Urinary bladder (tissue), 4 donors: Measurements from ENCODE around the gene NKG7. TPM values are rescaled to one million over a fixed set of nuclear protein-coding genes. Genes with fewer than 3 reads are reported as not detected.
A peak's percentile ranks its signal among the peaks of the same experiment; 100 is the strongest.

Source experiments
- DNase-seq: peaks from one replicate; pipeline ENCODE4 v3.0.0-alpha.2; 2015; ENCODE audit errors: extremely low spot score
- H3K27ac ChIP-seq: one replicate; pipeline ENCODE4 v1.5.1; 2013; ENCODE audit warnings: low read depth, mild to moderate bottlenecking, moderate library complexity
- H3K36me3 ChIP-seq: one replicate; pipeline ENCODE4 v1.6.1; 2013; ENCODE audit warnings: mild to moderate bottlenecking, moderate library complexity; ENCODE audit not compliant: insufficient read depth
- H3K4me1 ChIP-seq: one replicate; pipeline ENCODE4 v1.6.1; 2013; ENCODE audit warnings: mild to moderate bottlenecking, moderate library complexity; ENCODE audit not compliant: insufficient read depth
- H3K4me3 ChIP-seq: one replicate; pipeline ENCODE4 v1.5.1; 2013; ENCODE audit warnings: low read depth, low read length
- WGBS: extraction: QIAGEN DNeasy Blood & Tissue Kit; methylation state at CpG from one replicate; pipeline ENCODE4 v1.1.7; 2013; 5-methylcytosine and 5-hydroxymethylcytosine counted together
- polyA plus RNA-seq: library from polyadenylated mRNA; stranded (reverse); fragments of 200-250 nt; gene quantifications from one replicate; pipeline ENCODE4 v1.2.3, GENCODE V29; 2013
- total RNA-seq: library from RNA; depleted of rRNA; stranded (reverse); fragments of >200 nt; gene quantifications from one replicate; pipeline ENCODE4 v1.2.3, GENCODE V29; 2014
- donor health status: healthy with polysubstance abuse.
- donor health status: healthy.

The NKG7 gene
- total and polyA plus RNA-seq, 2 donors, result 1.3 to 5.1 TPM

DNA sequence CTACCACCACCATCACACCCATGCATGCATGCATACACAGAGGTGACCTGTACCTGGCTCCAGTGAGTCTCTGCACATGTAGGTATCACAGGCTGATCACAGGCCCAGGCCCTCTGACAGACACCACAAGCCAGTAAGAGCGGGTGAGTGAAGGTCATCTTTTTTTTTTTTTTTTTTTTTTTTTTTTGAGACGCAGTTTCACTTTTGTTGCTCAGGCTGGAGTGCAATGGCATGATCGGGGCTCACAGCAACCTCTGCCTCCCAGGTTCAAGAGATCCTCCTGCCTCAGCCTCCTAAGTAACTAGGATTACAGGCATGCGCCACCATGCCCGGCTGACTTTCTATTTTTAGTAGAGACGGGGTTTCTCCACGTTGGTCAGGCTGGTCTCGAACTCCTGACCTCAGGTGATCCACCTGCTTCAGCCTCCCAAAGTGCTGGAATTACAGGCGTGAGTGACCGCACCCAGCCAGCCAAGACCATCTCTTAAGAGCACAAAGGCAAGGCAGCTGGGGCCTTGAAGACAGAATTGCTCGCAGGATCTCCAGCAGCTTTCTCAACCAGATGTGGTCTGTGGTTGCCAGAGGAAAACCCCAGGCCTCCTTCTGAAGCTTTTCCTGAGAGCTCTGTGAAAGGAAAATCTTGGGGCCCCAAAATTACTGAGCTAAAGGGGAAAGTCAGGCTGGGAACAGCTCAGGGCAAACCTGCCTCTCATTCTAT, 3.2 kb upstream of the NKG7 start:
- H3K4me3 ChIP-seq, result no peak overlapping the region
- H3K36me3 ChIP-seq, result no peaks in the 10 kb centered on the region
- H3K27ac ChIP-seq, result no peak overlapping the region
- 70% methylated on average over 11 of the region's 11 CpGs for WGBS
- no peak for DNase-seq
- H3K4me1 ChIP-seq, result no peaks in the 10 kb centered on the region

DNA sequence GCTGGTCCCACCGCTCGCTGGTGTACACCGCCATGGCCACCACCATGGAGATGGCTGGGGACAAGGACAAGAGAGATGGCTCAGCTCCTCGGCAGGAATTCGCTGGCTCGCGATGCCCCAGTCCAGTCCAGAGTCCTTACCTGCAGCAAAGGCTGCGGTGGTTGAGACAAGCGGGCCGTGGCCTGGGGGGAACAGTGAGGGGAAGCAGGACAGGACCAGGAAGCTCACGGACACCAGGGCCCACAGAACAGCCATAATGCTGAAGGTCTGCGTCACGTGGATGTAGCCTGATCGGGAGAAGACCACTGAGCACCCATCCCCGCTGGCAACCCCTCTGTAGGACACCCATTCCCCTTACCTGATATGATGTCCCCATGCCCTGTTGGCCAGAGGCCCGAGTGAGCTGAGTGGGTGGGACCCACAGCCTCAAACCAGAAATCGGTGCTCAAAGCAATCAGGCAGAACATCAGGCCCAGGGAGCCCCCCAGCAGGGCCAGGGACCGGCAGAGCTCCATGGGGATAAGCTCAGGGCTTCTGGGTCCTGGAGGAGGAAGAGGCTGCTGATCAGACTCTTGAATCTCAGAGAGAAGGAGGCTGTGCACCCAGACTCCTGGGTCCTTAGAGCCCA, 319 bp downstream of the NKG7 start:
- Histone ChIP-seq H3K27ac (no peak overlapping the region), H3K36me3 (no peaks in the 10 kb centered on the region), H3K4me3 (no peak overlapping the region), H3K4me1 (no peaks in the 10 kb centered on the region)
- DNase-seq, result no peak
- WGBS, result 84% methylated on average over 18 of the region's 18 CpGs

DNA sequence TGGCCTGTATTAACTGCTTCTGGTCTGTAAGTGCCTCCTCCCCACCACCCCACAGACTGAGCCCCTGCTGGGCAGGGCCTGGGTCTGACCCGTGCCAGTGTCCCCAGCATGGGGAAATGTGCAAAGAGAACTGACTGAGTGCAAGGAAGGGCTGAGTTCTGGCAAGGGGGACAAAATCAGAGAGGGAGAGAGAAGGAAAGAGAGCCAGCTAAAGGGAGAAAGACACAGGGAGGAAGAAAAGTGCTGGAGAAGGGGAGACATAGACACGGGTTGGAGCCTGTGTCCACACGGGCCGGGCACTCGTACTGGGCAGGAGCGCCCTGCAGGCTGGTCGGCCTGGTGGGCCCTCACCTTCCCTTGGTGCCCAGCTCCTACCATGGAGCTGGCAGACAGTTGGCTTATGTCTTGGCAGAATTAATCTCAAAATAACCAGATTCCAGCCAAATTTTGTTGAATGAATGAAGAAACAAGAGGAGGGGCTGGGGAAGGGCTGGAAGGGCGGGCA, 1.2 kb downstream of the NKG7 start:
- Histone ChIP-seq H3K36me3 (no peaks in the 10 kb centered on the region), H3K27ac (no peak overlapping the region), H3K4me1 (no peaks in the 10 kb centered on the region), H3K4me3 (no peak overlapping the region)
- DNase-seq, result no peak
- 79% methylated on average over 8 of the region's 8 CpGs for WGBS

DNA sequence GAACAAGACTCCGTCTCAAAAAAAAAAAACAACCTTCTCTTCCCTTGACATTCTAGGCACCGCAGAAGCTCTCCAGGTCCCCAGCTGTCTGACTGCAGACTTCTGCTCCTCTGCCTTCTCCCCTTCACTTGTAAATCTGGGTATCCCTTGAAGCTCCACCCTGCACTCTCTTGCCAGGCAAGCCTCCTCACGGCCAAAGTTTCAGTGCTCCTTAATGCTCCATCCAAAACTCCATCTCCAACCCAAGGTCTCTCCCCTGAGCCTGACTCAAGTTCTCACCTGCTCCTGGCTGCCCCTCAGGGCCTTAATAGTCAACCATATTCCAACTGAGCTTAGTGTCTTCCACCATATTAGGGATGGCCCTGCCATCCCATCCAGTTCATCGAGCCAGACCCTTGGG, 2.2 kb downstream of the NKG7 start:
- DNase-seq, result no peak
- H3K27ac ChIP-seq, result no peak overlapping the region
- H3K36me3 ChIP-seq, result no peaks in the 10 kb centered on the region
- WGBS, result 62% methylated on average over 4 of the region's 4 CpGs
- peaks cover 1% of the 10 kb centered on the region for H3K4me1 ChIP-seq
- no peak overlapping the region for H3K4me3 ChIP-seq

DNA sequence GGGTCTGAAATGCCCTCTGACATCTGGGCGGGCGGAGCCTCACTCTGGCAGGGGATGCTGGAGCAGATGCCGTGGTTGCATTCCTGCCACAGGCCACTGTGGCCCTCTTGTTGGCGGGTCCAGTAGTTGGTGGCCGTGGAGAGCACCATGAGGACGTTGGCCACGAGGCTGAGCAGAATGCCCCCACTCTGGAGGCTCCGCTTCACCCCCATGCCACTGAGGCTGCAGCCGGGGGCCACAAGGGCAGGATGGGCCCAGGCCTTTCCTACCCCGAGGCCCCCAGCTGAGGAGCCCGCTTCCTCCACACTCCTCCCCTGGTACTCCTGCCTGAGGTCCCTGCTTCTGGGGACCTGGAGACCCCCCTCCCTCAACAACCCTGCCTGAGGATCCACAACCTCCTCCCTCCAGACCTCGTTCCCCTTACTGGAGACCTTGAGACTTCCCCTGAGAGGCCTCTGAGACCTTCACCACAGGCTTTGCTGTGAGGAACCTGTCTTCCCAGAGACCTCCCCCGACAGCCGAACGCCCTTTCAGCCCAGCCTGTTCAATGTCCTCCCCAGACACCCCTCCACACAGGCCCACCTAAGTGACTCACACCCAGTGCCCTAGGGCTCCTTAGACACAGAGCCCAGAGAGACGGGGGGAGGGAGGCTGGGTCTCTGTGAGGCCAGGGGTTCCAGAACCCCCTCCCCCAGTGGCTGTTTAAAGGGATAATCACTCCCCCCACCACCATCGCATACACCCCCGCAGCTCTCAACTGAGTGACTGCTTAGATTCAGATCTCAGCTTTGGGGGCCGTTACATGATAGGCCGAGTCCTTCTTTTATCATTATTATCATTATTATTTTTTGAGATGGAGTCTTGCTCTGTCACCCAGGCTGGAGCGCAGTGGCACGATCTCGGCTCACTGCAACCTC, 3.8 kb downstream of the NKG7 start, which contains the start of gene CLDND2:
CLDND2 (minus strand) TSS at position 638 of the 917 bp plus-strand sequence; CDS start at position 212, 426 bp downstream.
- 57% methylated on average over 23 of the region's 23 CpGs for WGBS
- Histone ChIP-seq H3K4me1 (peaks cover 2% of the 10 kb centered on the region), H3K36me3 (no peaks in the 10 kb centered on the region), H3K27ac (peak within 1 kb of the TSS; percentile 19), H3K4me3 (peak within 1 kb of the TSS; percentile 45)
- no peak for DNase-seq

DNA sequence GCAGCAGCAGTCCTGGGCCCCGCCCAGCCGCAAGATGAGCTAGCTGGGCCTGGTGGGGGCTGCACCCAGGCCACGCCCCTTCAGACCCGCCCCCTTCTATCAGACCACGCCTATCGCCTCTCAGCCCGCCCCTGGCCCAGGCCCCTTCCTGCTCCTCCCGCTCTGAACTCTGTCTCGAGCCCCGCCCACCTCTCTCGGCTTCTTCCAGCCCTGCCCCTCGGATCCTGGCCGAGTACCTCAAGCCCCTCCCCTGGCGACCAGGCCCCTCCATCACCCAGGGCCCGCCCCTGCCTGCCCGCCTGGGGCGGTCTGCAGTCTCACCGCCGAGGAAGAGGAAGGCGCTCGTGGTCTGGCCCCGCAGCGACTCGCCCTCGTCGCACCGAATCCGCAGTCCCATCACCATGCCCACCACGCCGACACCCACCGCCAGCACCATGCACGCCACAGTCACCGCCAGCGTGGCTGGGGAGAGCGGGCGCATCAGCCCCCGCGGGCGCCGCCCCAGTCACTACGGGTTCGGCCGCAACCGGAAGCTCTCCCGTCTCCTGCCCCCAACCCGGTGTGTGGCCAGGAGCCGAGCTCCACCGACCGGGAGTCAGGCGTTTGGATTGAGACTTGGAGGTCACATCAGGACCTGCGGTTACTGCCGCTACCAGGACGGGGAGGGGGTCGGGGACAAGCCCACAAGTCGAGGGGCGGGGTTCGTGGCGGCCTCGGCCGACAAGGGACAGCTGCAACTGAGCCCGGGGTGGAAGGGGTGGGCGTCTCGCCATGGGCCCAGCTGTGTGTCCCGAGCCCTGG, 4.7 kb downstream of the NKG7 start:
- Histone ChIP-seq H3K4me1 (peaks cover 2% of the 10 kb centered on the region), H3K27ac (peak overlapping the region; percentile 89), H3K36me3 (no peaks in the 10 kb centered on the region), H3K4me3 (peak overlapping the region; percentile 60)
- DNase-seq, result peak; percentile 97
- under 1% methylated on average over 64 of the region's 64 CpGs for WGBS

DNA sequence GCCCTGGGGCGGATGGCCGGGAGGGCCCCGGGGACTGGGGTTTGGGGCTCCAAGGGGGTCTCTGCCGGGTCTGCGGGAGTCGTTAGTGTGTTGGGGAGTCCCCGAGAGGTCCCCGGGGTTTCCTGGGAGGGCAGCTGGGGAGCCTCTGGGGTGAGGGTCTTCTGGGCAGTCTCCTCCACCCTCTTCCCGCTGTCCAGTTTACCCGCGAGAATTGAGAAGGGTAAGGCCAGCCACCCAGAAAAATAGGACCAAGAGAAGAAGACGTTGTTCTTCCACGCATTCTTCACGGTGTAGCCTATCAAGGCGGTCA, 5.2 kb downstream of the NKG7 start:
- no peaks in the 10 kb centered on the region for H3K36me3 ChIP-seq
- under 1% methylated on average over 15 of the region's 15 CpGs for WGBS
- peaks cover 2% of the 10 kb centered on the region for H3K4me1 ChIP-seq
- H3K27ac ChIP-seq, result peak overlapping the region; percentile 89
- no peak for DNase-seq
- H3K4me3 ChIP-seq, result peak overlapping the region; percentile 60

DNA sequence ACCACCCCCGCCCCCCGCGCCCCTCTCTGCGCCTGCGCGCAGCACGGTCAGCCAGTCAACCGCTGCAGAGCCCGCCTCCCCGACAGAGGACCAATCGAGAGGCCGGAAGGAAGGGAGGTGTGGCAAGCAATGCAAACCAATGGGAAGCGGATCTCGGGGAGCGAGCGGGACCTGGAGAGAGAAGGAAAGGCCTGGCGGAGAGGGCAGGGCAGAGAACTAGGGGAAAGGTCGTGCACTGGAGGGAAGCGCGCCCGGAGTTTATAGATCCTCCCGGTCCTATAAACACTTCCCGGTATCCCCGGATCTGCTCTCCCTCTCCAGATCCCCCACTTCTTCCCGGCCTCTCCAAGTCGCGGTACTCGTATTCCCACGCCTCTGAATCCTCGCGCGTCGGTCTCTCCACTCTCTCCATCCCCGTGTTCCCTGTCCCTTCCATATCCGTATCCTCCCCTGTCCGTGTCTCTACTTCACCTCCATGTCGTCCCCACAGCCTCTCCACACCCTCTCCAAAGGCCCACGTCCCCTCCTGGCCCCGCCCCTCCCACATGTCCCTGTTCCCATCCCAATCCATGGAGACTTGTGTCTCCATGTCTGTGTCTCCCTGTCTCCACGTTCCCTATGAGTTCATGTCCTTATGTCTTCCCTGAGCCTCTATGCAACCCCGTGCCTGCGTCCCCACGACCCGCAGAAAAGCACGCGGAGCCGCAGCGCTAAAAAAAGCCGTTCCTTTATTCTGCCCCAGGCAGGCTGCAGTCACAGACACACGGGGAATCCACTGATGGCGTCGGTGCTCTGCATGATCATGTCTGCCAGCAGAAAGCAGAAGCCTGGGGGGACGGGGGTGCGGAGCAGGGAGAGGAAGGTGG, 5.8 kb downstream of the NKG7 start:
- peak; percentile 98 for DNase-seq
- peak overlapping the region; percentile 77 for H3K4me3 ChIP-seq
- H3K4me1 ChIP-seq, result peaks cover 2% of the 10 kb centered on the region
- no peaks in the 10 kb centered on the region for H3K36me3 ChIP-seq
- H3K27ac ChIP-seq, result peak overlapping the region; percentile 89
- WGBS, result under 1% methylated on average over 54 of the region's 54 CpGs

DNA sequence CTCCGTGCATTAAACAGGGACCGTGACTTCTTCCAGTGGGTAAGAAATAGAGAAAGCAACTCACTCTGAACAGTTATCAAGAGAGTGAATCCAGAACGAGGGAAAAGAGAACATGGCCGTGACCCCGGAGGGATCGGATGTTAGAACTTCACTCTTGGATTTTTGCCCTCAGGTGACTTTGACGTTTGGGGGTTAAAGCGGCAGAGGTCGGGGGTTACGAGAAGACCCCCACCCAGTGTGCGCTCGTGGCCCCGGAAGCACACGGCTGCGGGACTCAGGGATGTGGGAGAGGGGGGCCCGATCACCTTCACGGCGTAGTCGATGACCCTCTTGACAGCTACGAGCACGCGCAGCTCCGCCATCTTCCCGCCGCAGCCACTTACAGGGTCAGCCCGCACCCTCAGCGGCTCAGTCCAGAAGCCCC, 6.5 kb downstream of the NKG7 start, which contains the start of gene ETFB:
ETFB (minus strand) TSS at position 424 of the 424 bp plus-strand sequence; CDS start at position 362, 62 bp downstream.
- Histone ChIP-seq H3K36me3 (no peaks in the 10 kb centered on the region), H3K27ac (peak within 1 kb of the TSS; percentile 92), H3K4me3 (peak within 1 kb of the TSS; percentile 77), H3K4me1 (peaks cover 2% of the 10 kb centered on the region)
- DNase-seq, result no peak
- under 1% methylated on average over 27 of the region's 27 CpGs for WGBS

DNA sequence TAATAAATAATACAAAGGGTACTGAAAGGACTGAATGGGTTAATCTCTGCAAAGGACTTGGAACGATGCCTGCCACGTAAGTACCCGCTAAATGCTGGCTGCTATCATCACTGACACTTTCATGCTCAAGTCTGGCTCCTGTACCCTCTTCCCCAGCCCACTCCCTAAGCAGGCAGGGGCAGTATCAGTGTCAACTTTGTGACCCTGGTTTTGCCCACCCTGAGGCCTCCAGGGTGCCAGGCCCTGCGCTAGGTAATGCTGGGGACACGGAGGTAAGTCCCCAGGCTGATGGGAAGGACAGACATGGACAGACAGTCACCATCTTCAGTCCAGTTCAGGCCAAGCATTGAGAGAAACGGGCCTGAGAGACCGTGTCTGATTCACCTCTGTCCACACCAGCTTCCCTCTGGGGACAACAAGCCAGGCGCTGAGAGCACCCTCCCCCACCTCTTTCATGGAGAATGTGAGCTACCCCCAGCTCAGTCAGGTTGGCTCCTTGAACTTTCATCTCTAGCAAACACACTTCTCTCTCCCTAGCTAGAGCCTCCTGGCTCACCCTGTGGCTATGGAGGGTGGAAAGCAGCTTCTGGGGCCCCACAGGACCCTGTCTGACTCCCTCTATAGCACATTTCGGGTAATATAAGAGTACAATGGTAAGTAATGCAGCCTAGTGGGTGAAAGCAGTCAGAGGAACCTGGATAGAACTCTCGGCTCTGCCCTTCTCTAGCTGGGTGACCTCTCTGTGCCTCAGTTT, 7.1 kb downstream of the NKG7 start:
- DNase-seq, result no peak
- H3K4me1 ChIP-seq, result peaks cover 2% of the 10 kb centered on the region
- H3K27ac ChIP-seq, result no peak overlapping the region
- 17% methylated on average over 10 of the region's 10 CpGs for WGBS
- H3K4me3 ChIP-seq, result peak overlapping the region; percentile 77
- H3K36me3 ChIP-seq, result no peaks in the 10 kb centered on the region

DNA sequence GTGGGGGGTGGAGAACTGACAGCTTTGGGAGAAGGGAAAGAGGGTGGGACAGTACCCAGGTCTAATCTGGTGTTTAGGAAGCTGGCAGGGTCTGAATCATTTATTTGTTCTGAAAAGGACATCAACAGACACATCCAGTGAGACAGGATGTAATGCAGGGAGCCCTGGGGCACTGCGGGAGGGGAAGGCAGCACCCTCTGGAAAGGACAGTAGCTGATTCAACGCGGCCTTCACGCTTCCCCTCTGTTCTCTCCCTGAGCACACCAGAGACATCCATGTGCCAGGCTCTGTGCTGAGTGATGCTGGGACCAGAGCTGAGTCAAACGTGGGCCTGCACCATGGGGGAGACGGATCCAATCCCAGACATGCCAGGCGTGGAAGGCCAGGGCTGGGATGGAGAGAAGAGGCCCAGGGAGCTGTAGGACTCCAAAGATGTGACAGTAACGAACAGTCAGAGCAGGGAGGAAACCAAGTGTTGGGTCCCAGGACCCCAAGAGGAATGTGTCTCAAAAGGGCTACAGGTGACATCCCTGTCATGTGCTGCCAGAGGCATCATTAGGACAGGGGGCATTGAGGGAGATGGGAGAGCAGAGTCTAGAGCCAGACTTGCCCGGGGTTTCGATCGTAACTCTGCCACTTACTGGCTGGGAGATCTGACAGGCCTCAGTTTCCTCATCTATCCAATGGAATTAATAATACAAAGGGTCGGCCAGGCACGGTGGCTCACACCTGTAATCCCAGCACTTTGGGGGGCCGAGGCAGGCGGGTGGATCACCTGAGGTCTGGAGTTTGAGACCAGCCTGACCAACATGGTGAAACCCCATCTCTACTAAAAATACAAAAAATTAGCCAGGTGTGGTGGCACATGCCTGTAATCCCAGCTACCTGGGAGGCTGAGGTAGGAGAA, 8.0 kb downstream of the NKG7 start:
- H3K36me3 ChIP-seq, result no peaks in the 10 kb centered on the region
- H3K4me3 ChIP-seq, result no peak overlapping the region
- H3K4me1 ChIP-seq, result peaks cover 2% of the 10 kb centered on the region
- H3K27ac ChIP-seq, result no peak overlapping the region
- 81% methylated on average over 15 of the region's 15 CpGs for WGBS
- no peak for DNase-seq
